ENCODE results near the gene NCOA7.

NCOA7 gene

GRCh38 chr6:125790358-125791150, at the start of gene NCOA7:
Gene NCOA7 (plus strand): TSS chr6:125790960. CDS start chr6:125815355, 24,395 bp downstream.
- peak within 1 kb of the TSS; percentile 91 for H3K4me3 Mint-ChIP-seq
- peaks cover 26% of the 10 kb centered on the region for H3K36me3 Mint-ChIP-seq
- H3K4me1 Mint-ChIP-seq, result peaks cover 55% of the 10 kb centered on the region
- H3K9me3 Mint-ChIP-seq, result no peaks in the 10 kb centered on the region
- H3K27ac Mint-ChIP-seq, result peak within 1 kb of the TSS; percentile 99
- CTCF ChIA-PET, result interaction anchor here (0.7 to 7.0 kb wide), 26 partner anchors 9 to 480 kb away, joined by 3 to 140 read pairs (median 4); partner anchors contain the start of genes HINT3 and TRMT11
- no peaks in the 10 kb centered on the region for H3K27me3 Mint-ChIP-seq
- DNase-seq, result peak; percentile 87

- DNase-seq, result no peak
- H3K4me1 Mint-ChIP-seq, result peaks cover 3% of the 10 kb centered on the region
- H3K9me3 Mint-ChIP-seq, result no peaks in the 10 kb centered on the region
- no peaks in the 10 kb centered on the region for H3K36me3 Mint-ChIP-seq
- CTCF ChIA-PET, result no interaction called here
- no peak overlapping the region for H3K4me3 Mint-ChIP-seq
- H3K27ac Mint-ChIP-seq, result no peak overlapping the region
- peaks cover 17% of the 10 kb centered on the region for H3K27me3 Mint-ChIP-seq
Observed at GRCh38 chr6:125741336-125741735, 49.4 kb upstream of the NCOA7 start.

GRCh38 chr6:125742024-125742423, 48.7 kb upstream of the NCOA7 start:
- Mint-ChIP-seq H3K4me1 (peaks cover 10% of the 10 kb centered on the region), H3K27ac (no peak overlapping the region), H3K27me3 (peaks cover 23% of the 10 kb centered on the region), H3K9me3 (no peaks in the 10 kb centered on the region), H3K4me3 (no peak overlapping the region), H3K36me3 (no peaks in the 10 kb centered on the region)
- DNase-seq, result no peak
- CTCF ChIA-PET, result no interaction called here

GRCh38 chr6:125742464-125743120, 48.2 kb upstream of the NCOA7 start:
- CTCF ChIA-PET, result no interaction called here
- Mint-ChIP-seq H3K36me3 (no peaks in the 10 kb centered on the region), H3K4me3 (no peak overlapping the region), H3K9me3 (no peaks in the 10 kb centered on the region), H3K27ac (no peak overlapping the region), H3K27me3 (peaks cover 28% of the 10 kb centered on the region), H3K4me1 (peaks cover 14% of the 10 kb centered on the region)
- DNase-seq, result no peak

- Mint-ChIP-seq H3K9me3 (no peaks in the 10 kb centered on the region), H3K4me1 (peaks cover 21% of the 10 kb centered on the region), H3K27me3 (peaks cover 38% of the 10 kb centered on the region), H3K4me3 (no peak overlapping the region), H3K27ac (no peak overlapping the region), H3K36me3 (peaks cover 2% of the 10 kb centered on the region)
- CTCF ChIA-PET, result no interaction called here
- DNase-seq, result no peak
Observed at GRCh38 chr6:125743604-125744003, 47.2 kb upstream of the NCOA7 start.

GRCh38 chr6:125745281-125746018, 45.3 kb upstream of the NCOA7 start:
- DNase-seq, result no peak
- H3K36me3 Mint-ChIP-seq, result peaks cover 4% of the 10 kb centered on the region
- H3K4me3 Mint-ChIP-seq, result no peak overlapping the region
- H3K27me3 Mint-ChIP-seq, result peaks cover 50% of the 10 kb centered on the region
- H3K4me1 Mint-ChIP-seq, result peaks cover 33% of the 10 kb centered on the region
- no peak overlapping the region for H3K27ac Mint-ChIP-seq
- CTCF ChIA-PET, result interaction anchor here (0.8 to 1.1 kb wide), 3 partner anchors 12 to 229 kb away, joined by 3 to 4 read pairs (median 4); partner anchors contain the start of gene HINT3
- H3K9me3 Mint-ChIP-seq, result no peaks in the 10 kb centered on the region

- H3K9me3 Mint-ChIP-seq, result no peaks in the 10 kb centered on the region
- H3K27ac Mint-ChIP-seq, result no peak overlapping the region
- H3K4me3 Mint-ChIP-seq, result peak overlapping the region; percentile 75
- no peak for DNase-seq
- H3K36me3 Mint-ChIP-seq, result peaks cover 4% of the 10 kb centered on the region
- CTCF ChIA-PET, result interaction anchor here (0.8 to 1.1 kb wide), 2 partner anchors 11 to 210 kb away, joined by 3 to 4 read pairs; partner anchors contain the start of gene HINT3
- peaks cover 54% of the 10 kb centered on the region for H3K27me3 Mint-ChIP-seq
- H3K4me1 Mint-ChIP-seq, result peaks cover 36% of the 10 kb centered on the region
Observed at GRCh38 chr6:125746019-125746414, 44.7 kb upstream of the NCOA7 start.

GRCh38 chr6:125746731-125747588, 43.8 kb upstream of the NCOA7 start:
- Mint-ChIP-seq H3K27ac (no peak overlapping the region), H3K4me1 (peaks cover 36% of the 10 kb centered on the region)

GRCh38 chr6:125747589-125748405, 43.0 kb upstream of the NCOA7 start:
- CTCF ChIA-PET, result interaction anchor here (0.6 to 0.9 kb wide), 3 partner anchors 8 to 803 kb away, joined by 3 read pairs; no protein-coding TSS in a partner anchor
- Mint-ChIP-seq H3K9me3 (no peaks in the 10 kb centered on the region), H3K4me3 (peak overlapping the region; percentile 75), H3K27ac (no peak overlapping the region), H3K27me3 (peaks cover 69% of the 10 kb centered on the region), H3K4me1 (peaks cover 36% of the 10 kb centered on the region), H3K36me3 (peaks cover 4% of the 10 kb centered on the region)
- DNase-seq, result peak; percentile 47

More at GRCh38 chr6:125746731-125747588, 43.8 kb upstream of the NCOA7 start:
- CTCF ChIA-PET, result no interaction called here
- Mint-ChIP-seq H3K4me3 (peak overlapping the region; percentile 75), H3K27me3 (peaks cover 64% of the 10 kb centered on the region), H3K36me3 (peaks cover 4% of the 10 kb centered on the region), H3K9me3 (no peaks in the 10 kb centered on the region)
- DNase-seq, result peak; percentile 83

- CTCF ChIA-PET, result interaction anchor here (0.6 to 0.9 kb wide), 3 partner anchors 9 to 802 kb away, joined by 3 read pairs; no protein-coding TSS in a partner anchor
Observed at GRCh38 chr6:125748406-125749172, 42.2 kb upstream of the NCOA7 start.

GRCh38 chr6:125749173-125749864, 41.4 kb upstream of the NCOA7 start, which contains the start of gene HEY2:
Gene HEY2 (plus strand): TSS chr6:125749632. CDS start chr6:125749777, 145 bp downstream.
- Mint-ChIP-seq H3K27ac (peak within 1 kb of the TSS; percentile 75), H3K36me3 (peaks cover 4% of the 10 kb centered on the region), H3K27me3 (peaks cover 69% of the 10 kb centered on the region), H3K9me3 (no peaks in the 10 kb centered on the region), H3K4me1 (peaks cover 36% of the 10 kb centered on the region), H3K4me3 (peak within 1 kb of the TSS; percentile 83)
- DNase-seq, result peak; percentile 85
- CTCF ChIA-PET, result interaction anchor here (0.6 to 0.9 kb wide), 2 partner anchors 35 to 439 kb away, joined by 3 read pairs; no protein-coding TSS in a partner anchor

More at GRCh38 chr6:125748406-125749172, 42.2 kb upstream of the NCOA7 start:
- no peak for DNase-seq
- peaks cover 72% of the 10 kb centered on the region for H3K27me3 Mint-ChIP-seq
- H3K36me3 Mint-ChIP-seq, result peaks cover 4% of the 10 kb centered on the region
- peaks cover 36% of the 10 kb centered on the region for H3K4me1 Mint-ChIP-seq
- peak overlapping the region; percentile 22 for H3K27ac Mint-ChIP-seq
- H3K9me3 Mint-ChIP-seq, result no peaks in the 10 kb centered on the region
- H3K4me3 Mint-ChIP-seq, result peak overlapping the region; percentile 71
